Activated CD4-positive, CD25-positive, alpha-beta regulatory T cell treated with anti-CD3 and anti-CD28 coated beads, Interleukin-2, amount 50 U/mL, for 72 hours (primary cell): ENCODE results near the gene MRFAP1.

ENCODE experiments used
- DNase-seq: peaks from one replicate; pipeline ENCODE4 v3.0.0; 2021

The MRFAP1 gene

GRCh38 chr4:6640292-6641163 lies at the start of gene MRFAP1:
Gene MRFAP1 (plus strand): TSS chr4:6640685. CDS start chr4:6640863, 178 bp downstream.
- peak; percentile 94 for DNase-seq

- no peak for DNase-seq
Observed at GRCh38 chr4:6591313-6591712, 49.2 kb upstream of the MRFAP1 start.

- no peak for DNase-seq
Observed at GRCh38 chr4:6591781-6592180, 48.7 kb upstream of the MRFAP1 start.

- no peak for DNase-seq
Observed at GRCh38 chr4:6592804-6593563, 47.5 kb upstream of the MRFAP1 start.

GRCh38 chr4:6594341-6594740 lies 46.1 kb upstream of the MRFAP1 start:
- DNase-seq: no peak

GRCh38 chr4:6594826-6595355 lies 45.6 kb upstream of the MRFAP1 start:
- DNase-seq: no peak

- no peak for DNase-seq
Observed at GRCh38 chr4:6595897-6596537, 44.5 kb upstream of the MRFAP1 start.

- no peak for DNase-seq
Observed at GRCh38 chr4:6596948-6597347, 43.5 kb upstream of the MRFAP1 start.

GRCh38 chr4:6598127-6598526 lies 42.4 kb upstream of the MRFAP1 start:
- no peak for DNase-seq

GRCh38 chr4:6598641-6599040 lies 41.8 kb upstream of the MRFAP1 start:
- DNase-seq: no peak

- DNase-seq: no peak
Observed at GRCh38 chr4:6601661-6602250, 38.7 kb upstream of the MRFAP1 start.

- no peak for DNase-seq
Observed at GRCh38 chr4:6602289-6602688, 38.2 kb upstream of the MRFAP1 start.

- no peak for DNase-seq
Observed at GRCh38 chr4:6603128-6603527, 37.4 kb upstream of the MRFAP1 start.

GRCh38 chr4:6605114-6605513 lies 35.4 kb upstream of the MRFAP1 start:
- DNase-seq: no peak

GRCh38 chr4:6605605-6606004 lies 34.9 kb upstream of the MRFAP1 start:
- DNase-seq: no peak

- DNase-seq: no peak
Observed at GRCh38 chr4:6606465-6607235, 33.8 kb upstream of the MRFAP1 start.

- DNase-seq: no peak
Observed at GRCh38 chr4:6607368-6608055, 33.0 kb upstream of the MRFAP1 start.

- DNase-seq: no peak
Observed at GRCh38 chr4:6608758-6609414, 31.6 kb upstream of the MRFAP1 start.

- no peak for DNase-seq
Observed at GRCh38 chr4:6609415-6610079, 30.9 kb upstream of the MRFAP1 start.

GRCh38 chr4:6610856-6611430 lies 29.5 kb upstream of the MRFAP1 start:
- DNase-seq: no peak
